LNCAP (cell line): ENCODE data around the gene CTCF.

Experiments used
- TF ChIP-seq, protein P1 (sequence below): fragments of 450-650 bp; IDR thresholded peaks from 2 replicates; pipeline ENCODE4 v1.5.1; 2017; ENCODE audit warnings: mild to moderate bottlenecking

Gene CTCF

DNA sequence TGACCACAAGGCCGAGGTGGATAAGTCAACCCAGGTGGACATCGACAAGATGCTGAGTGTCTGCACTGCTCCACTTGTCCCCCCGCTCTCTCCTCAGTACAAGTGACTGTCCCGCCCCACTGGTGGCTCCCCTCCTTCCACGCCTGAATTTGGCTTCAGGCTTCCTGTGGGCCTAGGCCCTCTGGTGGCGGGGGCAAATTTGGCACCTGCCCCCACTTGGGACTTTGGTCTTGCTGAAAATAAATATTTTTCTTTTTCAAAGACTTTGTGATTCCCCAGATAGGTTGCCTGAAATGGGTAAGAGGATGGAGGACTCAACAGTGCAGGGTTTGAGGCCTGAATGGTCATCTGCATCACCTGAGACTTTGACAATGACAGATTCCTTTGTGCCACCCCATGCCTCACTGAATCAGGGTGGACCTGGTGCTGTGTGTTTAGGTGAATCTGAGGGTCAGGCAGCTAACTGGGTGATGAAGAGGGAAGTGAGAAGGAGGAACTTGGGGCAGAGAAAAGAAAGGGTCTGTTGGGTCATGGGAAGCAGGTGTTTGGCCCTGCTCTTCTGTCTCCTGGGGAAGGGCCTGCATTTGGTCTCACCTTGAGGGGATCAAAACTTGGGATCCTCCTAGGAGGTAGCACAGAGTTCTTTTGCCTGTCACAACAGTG lies 106.3 kb downstream of the CTCF start:
- TF ChIP-seq, protein P1, sequence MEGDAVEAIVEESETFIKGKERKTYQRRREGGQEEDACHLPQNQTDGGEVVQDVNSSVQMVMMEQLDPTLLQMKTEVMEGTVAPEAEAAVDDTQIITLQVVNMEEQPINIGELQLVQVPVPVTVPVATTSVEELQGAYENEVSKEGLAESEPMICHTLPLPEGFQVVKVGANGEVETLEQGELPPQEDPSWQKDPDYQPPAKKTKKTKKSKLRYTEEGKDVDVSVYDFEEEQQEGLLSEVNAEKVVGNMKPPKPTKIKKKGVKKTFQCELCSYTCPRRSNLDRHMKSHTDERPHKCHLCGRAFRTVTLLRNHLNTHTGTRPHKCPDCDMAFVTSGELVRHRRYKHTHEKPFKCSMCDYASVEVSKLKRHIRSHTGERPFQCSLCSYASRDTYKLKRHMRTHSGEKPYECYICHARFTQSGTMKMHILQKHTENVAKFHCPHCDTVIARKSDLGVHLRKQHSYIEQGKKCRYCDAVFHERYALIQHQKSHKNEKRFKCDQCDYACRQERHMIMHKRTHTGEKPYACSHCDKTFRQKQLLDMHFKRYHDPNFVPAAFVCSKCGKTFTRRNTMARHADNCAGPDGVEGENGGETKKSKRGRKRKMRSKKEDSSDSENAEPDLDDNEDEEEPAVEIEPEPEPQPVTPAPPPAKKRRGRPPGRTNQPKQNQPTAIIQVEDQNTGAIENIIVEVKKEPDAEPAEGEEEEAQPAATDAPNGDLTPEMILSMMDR = no peak

DNA sequence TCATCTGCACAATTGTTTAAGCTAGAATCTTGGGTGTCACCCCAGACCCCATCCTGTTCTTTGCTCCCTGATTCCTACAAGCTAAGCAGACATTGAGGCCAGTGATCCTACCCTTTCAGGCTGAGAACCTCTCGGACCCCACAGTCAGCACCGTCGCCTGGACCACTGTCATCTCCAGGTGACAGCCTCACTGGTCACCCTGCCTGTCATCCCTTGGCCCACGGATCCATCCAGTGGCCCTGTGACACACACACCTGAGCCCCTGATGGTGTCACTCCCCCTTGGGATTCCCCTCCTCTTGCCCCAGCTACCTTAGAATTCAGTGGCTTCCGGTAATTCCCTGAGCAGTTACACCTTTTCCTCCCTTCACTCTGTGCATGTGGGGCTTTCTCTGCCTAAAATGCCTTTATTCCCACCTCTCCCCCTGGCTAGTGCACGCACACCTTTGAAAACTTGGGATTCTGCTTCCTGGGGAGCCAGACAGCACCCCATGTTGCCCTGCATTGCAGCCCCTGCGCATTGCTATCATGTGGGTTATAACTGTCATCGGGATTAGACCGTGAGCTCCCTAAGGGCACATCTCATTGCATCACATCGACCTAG lies 107.3 kb downstream of the CTCF start:
- TF ChIP-seq, protein P1 = no peak

DNA sequence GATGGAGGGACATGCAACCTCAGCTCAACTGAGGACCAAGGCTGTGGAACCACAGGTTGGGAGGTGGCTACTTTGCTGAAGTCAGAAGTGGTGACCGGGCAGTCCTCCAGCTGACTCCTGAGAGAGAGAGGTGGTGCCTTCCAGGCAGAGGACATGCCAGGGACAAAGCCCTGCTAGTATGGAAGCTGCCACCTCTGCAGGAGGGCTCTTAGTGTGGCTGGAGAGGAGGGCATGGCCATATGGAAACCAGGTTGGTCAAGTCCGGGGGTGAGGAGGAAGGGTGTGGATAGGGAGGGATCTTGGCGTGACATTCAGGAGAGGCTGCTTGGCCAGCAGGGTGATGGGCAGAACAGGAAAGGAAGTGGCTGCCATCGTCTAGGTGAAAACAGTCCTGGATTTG lies 110.0 kb downstream of the CTCF start:
- TF ChIP-seq, protein P1 = no peak

DNA sequence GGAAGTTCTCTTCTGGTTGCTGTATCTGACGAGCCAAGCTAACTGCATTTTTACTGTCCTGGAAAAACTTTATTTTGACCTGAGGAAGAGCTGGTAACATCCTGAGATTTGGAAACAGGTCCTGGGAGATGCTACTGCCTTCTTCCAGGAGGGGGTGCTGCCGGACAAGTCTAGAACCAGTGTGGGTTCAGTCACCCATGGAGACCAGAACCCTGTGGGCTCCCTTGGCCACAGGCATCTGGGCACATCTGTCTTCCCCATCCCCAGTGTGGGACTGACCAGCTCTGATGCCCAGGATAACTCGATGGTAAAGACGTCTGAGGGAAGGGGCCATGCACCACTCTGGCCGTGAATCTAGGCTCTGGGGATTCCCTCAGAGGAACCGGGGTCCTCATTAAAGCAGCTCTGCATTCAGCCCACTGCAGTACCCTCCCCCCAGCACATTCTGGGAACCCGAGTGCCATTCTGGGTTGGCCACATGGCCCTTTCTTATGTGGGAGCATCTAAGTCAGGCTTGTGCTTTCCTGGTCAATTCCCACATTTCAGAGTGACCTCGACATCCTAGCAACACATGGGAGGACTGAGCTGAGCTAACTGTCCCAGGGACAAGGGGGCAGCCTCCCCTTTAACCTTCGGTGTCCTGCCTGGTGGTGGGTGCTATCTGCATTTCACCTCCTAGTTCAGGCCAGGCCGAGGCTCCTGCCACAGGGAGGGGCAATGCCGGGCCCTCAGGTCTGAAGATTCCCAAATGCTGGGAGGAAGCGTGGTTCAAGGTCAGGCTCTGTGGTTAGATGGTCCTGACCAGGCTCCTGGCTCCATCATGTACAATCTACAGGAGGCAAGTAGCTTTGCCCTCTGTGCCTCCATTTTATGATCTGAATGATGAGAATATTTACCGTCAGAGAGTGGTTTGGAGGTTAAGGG lies 110.7 kb downstream of the CTCF start:
- TF ChIP-seq, protein P1 = peak; percentile 85

DNA sequence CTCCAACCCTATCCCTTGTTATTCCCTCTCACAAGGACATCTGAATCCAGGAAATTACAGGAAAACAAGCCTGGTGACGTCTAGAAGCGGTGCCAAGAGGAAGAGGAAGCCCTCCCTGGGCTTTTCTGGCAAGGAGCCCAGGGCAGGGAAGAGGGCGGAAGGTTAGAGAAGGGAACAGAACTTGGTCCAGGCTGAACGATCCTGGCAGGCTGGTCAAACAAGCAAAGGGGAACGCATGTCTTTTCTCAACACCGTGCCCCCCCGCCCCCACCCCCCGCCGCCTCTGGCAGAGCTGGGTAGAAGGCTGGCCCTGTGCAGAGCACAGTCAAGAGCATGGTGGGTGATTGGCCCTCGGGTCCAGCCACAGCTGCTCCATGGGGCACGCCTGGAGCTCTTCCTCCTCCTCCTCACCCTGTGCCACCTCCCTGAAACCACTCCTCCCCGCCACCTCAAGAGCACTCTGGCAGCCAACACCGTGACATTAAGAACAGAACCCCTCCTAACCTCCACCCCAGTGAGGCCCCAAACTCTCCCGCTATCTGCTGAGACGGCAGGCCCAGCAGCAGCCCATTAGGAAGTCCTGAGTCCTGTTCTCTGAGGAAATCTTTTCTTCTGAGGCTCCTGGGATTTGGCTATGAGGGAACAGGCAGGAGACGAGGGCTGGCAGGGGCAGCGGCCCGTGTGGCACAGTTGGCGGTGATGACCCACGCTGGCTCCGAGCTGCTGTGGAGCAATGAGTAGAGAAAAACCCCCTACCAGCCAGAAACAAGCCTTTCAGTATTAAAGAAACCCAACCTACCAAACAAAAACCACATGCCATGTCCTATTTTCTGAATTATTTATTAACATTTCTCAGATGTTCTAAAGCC lies 111.6 kb downstream of the CTCF start:
- TF ChIP-seq, protein P1 = no peak

DNA sequence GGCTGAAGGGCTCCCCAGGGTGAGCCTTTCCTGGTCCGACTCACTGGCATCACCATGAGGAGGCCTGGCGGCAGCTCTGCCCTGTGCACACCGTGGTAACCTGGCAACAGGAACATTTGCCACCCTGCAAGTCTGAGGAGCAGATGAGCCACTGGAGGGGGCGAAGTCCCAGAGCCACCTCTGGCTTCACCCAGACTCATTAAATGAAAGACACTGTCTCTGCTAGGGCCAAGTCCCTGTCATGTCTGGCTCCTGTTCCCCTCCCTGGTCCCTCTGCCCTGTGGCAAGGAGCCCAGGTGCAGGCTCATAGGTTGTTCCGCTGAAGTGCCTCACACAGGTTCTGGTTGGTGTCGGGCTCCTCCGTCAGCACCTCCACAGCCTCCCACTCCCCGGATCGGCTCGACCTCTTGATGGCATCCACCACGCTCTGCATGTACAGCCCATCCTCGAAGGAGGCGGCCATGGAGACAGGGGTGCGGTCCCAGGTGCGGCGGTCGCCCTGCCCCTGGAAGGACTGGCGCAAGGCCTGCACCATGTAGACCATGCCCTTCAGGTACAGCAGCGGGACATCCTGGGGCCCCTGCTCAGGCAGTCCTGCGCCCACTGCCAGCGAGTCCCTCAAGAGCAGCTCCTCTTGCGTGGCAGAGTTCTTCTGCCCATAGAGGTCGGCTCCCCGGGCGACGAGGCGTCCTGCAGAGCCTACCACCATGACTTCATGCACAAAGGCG lies 112.7 kb downstream of the CTCF start:
- TF ChIP-seq, protein P1 = no peak
